ENCODE data around the gene IQCK.

DNA sequence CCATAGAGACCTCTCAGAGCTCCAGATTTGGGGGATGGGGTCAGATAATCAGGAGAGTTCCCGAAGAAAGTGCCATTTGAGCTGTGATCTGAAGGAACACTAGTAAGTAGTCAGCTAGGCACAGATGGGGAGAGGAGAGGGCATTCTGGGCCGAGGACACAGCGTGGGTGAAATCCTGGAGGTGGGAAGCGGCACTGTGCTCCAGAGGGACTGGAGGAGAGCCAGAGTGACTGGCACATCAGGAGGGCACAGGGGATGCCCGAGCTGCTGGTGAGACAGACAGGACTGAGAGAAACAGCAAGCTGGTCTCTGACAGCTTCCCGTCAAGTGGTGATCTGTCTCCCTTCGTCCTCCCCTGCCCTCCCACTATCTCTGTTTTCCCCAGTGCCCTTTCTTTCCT lies 40.7 kb upstream of the IQCK start:
- TF ChIP-seq RAD21 (conservative IDR thresholded peaks at IDR 0.05 in 1 of 2, IDR thresholded peaks at IDR 0.05 in 1 of 2) (no peak), RARB (CRISPR knock-in tag; IDR thresholded peaks at IDR 0.05) (no peak)
- TF ChIP-seq, protein P1, sequence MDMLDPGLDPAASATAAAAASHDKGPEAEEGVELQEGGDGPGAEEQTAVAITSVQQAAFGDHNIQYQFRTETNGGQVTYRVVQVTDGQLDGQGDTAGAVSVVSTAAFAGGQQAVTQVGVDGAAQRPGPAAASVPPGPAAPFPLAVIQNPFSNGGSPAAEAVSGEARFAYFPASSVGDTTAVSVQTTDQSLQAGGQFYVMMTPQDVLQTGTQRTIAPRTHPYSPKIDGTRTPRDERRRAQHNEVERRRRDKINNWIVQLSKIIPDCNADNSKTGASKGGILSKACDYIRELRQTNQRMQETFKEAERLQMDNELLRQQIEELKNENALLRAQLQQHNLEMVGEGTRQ (IDR thresholded peaks at IDR 0.05): no peak

Measured in A549 (cell line).